ENCODE measurements around the gene CARD9. TPM values are rescaled to one million over a fixed set of nuclear protein-coding genes. Genes with fewer than 3 reads are reported as not detected.
"Not testable (repeated sequence)": the region's sequence is repeated elsewhere in the genome, so short reads cannot be mapped to it uniquely, and the experiment has no call there.

Gene CARD9
- total RNA-seq, 1 experiment from 2014 or later: 5.6 TPM

- H4K91ac ChIP-seq (ENCODE audit: insufficient read length, low read depth, low read length); H3K9me3 Mint-ChIP-seq; H3K79me1 ChIP-seq (ENCODE audit: insufficient read depth, low read depth, low read length, poor library complexity, severe bottlenecking); H3K27ac ChIP-seq (ENCODE audit: insufficient read length, low read depth, low read length); H3K79me2 ChIP-seq (ENCODE audit: insufficient read depth, low read length); H3K27ac Mint-ChIP-seq; H3K27me3 Mint-ChIP-seq (ENCODE audit: low read depth); H3K18ac ChIP-seq (ENCODE audit: insufficient read length, low read depth, low read length); H3K9ac ChIP-seq (ENCODE audit: extremely low read depth, insufficient read length, low read length); H4K20me1 ChIP-seq (ENCODE audit: control insufficient read depth, insufficient read depth, insufficient read length); H2BK5ac ChIP-seq (ENCODE audit: insufficient read length, low read length); H3K23me2 ChIP-seq (ENCODE audit: insufficient read length, low read depth, low read length, poor library complexity, severe bottlenecking); H3K4me1 ChIP-seq (ENCODE audit: insufficient read depth, low read length); H2BK12ac ChIP-seq (ENCODE audit: insufficient read length, low read depth, low read length); H3K4ac ChIP-seq (ENCODE audit: low read depth, low read length); H3K4me2 ChIP-seq (ENCODE audit: insufficient read depth, insufficient read length, low read length); H2BK120ac ChIP-seq (ENCODE audit: low read depth, low read length, poor library complexity, severe bottlenecking); H3K27me3 ChIP-seq (ENCODE audit: insufficient read depth, low read length); H2AFZ ChIP-seq (ENCODE audit: low read length); DNase-seq; H4K8ac ChIP-seq (replicated peaks; ENCODE audit: insufficient read length, low read depth, low read length); H3K4me3 Mint-ChIP-seq; H4K5ac ChIP-seq (ENCODE audit: insufficient read length, low read depth, low read length); H3K9me3 ChIP-seq (ENCODE audit: control insufficient read depth, low read depth, low read length); H3K14ac ChIP-seq (ENCODE audit: insufficient read depth, low read length); H2BK15ac ChIP-seq (ENCODE audit: low read depth, low read length); H3K56ac ChIP-seq (ENCODE audit: insufficient read length, low read depth, low read length); H2AK5ac ChIP-seq (ENCODE audit: insufficient read length, low read length); H3T11ph ChIP-seq (ENCODE audit: low read length); H3K23ac ChIP-seq (ENCODE audit: insufficient read length, low read depth, low read length); H2BK20ac ChIP-seq (ENCODE audit: low read depth, low read length, poor library complexity, severe bottlenecking): not testable (repeated sequence)
- Mint-ChIP-seq H3K4me1 (peaks cover 12 to 16% of the 10 kb centered on the region in 2 experiments), H3K36me3 (ENCODE audit: insufficient read depth in 1 of 3, low read depth in 3 of 3) (peaks cover 36 to 70% (median 63%) of the 10 kb centered on the region in 3 experiments)
- no CpG with 5 or more reads among the region's 10 CpGs for WGBS (ENCODE audit: extremely low coverage, insufficient read length, low lambda C conversion rate)
Observed at GRCh38 chr9:136405904-136406303, 32.4 kb upstream of the CARD9 start.

All from H9 (cell line).